GM23338 (cell line): Measurements from ENCODE around the gene CNOT6. TPM values are rescaled to one million over a fixed set of nuclear protein-coding genes. Genes with fewer than 3 reads are reported as not detected.
A peak's percentile ranks its signal among the peaks of the same experiment; 100 is the strongest.

Experiments
- ATAC-seq: fragments of 200-7000 bp; cut with Tn5 transposase; 3 replicates; pipeline ENCODE4 v1.9.1; 2020
- DNase-seq: peaks from one replicate; pipeline ENCODE4 v3.0.0-alpha.2; 2015; ENCODE audit warnings: low spot score
- H2AFZ ChIP-seq: fragments of 200-600 bp; sonication (generic); 2 replicates; pipeline ENCODE4 v1.8.0; 2016; ENCODE audit warnings: antibody characterized with exemption, mild to moderate bottlenecking, moderate library complexity
- H3F3A ChIP-seq: fragments of 200-600 bp; sonication (generic); replicated peaks from 2 replicates; pipeline ENCODE4 v1.8.0; 2017; ENCODE audit warnings: antibody characterized with exemption, mixed run types, low read depth
- H3K27ac ChIP-seq: fragments of 200-600 bp; sonication (generic); 2 replicates; pipeline ENCODE4 v1.6.1; 2016; ENCODE audit warnings: low read depth
- H3K27me3 ChIP-seq: fragments of 200-600 bp; sonication (generic); 2 replicates; pipeline ENCODE4 v1.8.0; 2016; ENCODE audit warnings: mild to moderate bottlenecking, mixed run types, moderate library complexity; ENCODE audit not compliant: insufficient read depth
- H3K36me3 ChIP-seq: fragments of 200-600 bp; sonication (generic); 2 replicates; pipeline ENCODE4 v1.8.0; 2016; ENCODE audit warnings: mild to moderate bottlenecking; ENCODE audit not compliant: insufficient read depth
- H3K4me1 ChIP-seq: fragments of 200-600 bp; sonication (generic); 2 replicates; pipeline ENCODE4 v1.8.0; 2016; ENCODE audit warnings: mild to moderate bottlenecking, moderate library complexity; ENCODE audit not compliant: insufficient read depth
- H3K4me2 ChIP-seq: fragments of 200-600 bp; sonication (generic); 2 replicates; pipeline ENCODE4 v1.7.1; 2017; ENCODE audit warnings: mixed run types
- H3K4me3 ChIP-seq: fragments of 200-600 bp; sonication (generic); 2 replicates; pipeline ENCODE4 v1.6.1; 2016; ENCODE audit warnings: mixed run types
- H3K79me2 ChIP-seq: fragments of 200-600 bp; sonication (generic); replicated peaks from 2 replicates; pipeline ENCODE4 v1.8.0; 2017; ENCODE audit warnings: mild to moderate bottlenecking; ENCODE audit not compliant: insufficient read depth
- H3K9me2 ChIP-seq: fragments of 200-600 bp; sonication (generic); 2 replicates; pipeline ENCODE4 v1.8.0; 2017; ENCODE audit not compliant: insufficient read depth
- H4K20me1 ChIP-seq: fragments of 200-600 bp; sonication (generic); replicated peaks from 2 replicates; pipeline ENCODE4 v1.8.0; 2017; ENCODE audit warnings: mild to moderate bottlenecking; ENCODE audit not compliant: insufficient read depth
- H3K27ac Mint-ChIP-seq: 2 replicates; pipeline ENCODE4 v1.8.0; 2020; ENCODE audit warnings: inconsistent platforms, mild to moderate bottlenecking, moderate library complexity, mixed read lengths
- H3K27me3 Mint-ChIP-seq: 3 replicates; pipeline ENCODE4 v1.8.0; 2022; ENCODE audit warnings: low read depth, mild to moderate bottlenecking, moderate library complexity, mixed read lengths, inconsistent platforms; ENCODE audit not compliant: insufficient read depth, poor library complexity
- H3K36me3 Mint-ChIP-seq: 3 replicates; pipeline ENCODE4 v1.8.0; 2021; ENCODE audit warnings: low read depth, mild to moderate bottlenecking, inconsistent platforms, moderate library complexity, mixed read lengths
- H3K4me1 Mint-ChIP-seq: 3 replicates; pipeline ENCODE4 v1.8.0; 2020; ENCODE audit warnings: mild to moderate bottlenecking, inconsistent platforms, mixed read lengths
- H3K4me3 Mint-ChIP-seq: 3 replicates; pipeline ENCODE4 v1.8.0; 2021; ENCODE audit warnings: moderate library complexity, mild to moderate bottlenecking, inconsistent platforms, mixed read lengths
- H3K9me3 Mint-ChIP-seq: 3 replicates; pipeline ENCODE4 v1.8.0; 2020; ENCODE audit warnings: moderate library complexity, mild to moderate bottlenecking, inconsistent platforms, mixed read lengths
- CREB1 ChIP-seq: fragments of 250-450 bp; sonication (Bioruptor Pico); IDR thresholded peaks from 2 replicates; pipeline ENCODE4 v1.5.0; 2020; ENCODE audit warnings: low read depth, mild to moderate bottlenecking, moderate library complexity
- EZH2 ChIP-seq: fragments of 200-600 bp; sonication (generic); IDR thresholded peaks from one replicate; pipeline ENCODE4 v1.8.0; 2017; ENCODE audit warnings: antibody characterized with exemption, mild to moderate bottlenecking, low read depth; ENCODE audit not compliant: unreplicated experiment
- EZH2phosphoT487 ChIP-seq: fragments of 200-600 bp; sonication (generic); IDR thresholded peaks from one replicate; pipeline ENCODE4 v1.8.1; 2018; ENCODE audit warnings: antibody characterized with exemption; ENCODE audit not compliant: unreplicated experiment
- JUNB ChIP-seq: IDR thresholded peaks from one replicate; pipeline ENCODE4 v1.6.1; 2016; ENCODE audit warnings: antibody characterized with exemption; ENCODE audit not compliant: unreplicated experiment
- NANOG ChIP-seq: IDR thresholded peaks from 2 replicates; pipeline ENCODE4 v1.6.1; 2016; ENCODE audit warnings: antibody characterized with exemption, borderline replicate concordance
- POLR2AphosphoS5 ChIP-seq: IDR thresholded peaks from 2 replicates; pipeline ENCODE4 v1.6.1; 2016; ENCODE audit warnings: antibody characterized with exemption, low read depth
- STAT1 ChIP-seq: IDR thresholded peaks from one replicate; pipeline ENCODE4 v1.6.1; 2016; ENCODE audit warnings: antibody characterized with exemption; ENCODE audit not compliant: unreplicated experiment
- ZNF114 ChIP-seq: fragments of 250-450 bp; sonication (Bioruptor Pico); IDR thresholded peaks from 2 replicates; pipeline ENCODE4 v1.5.0; 2020; ENCODE audit warnings: mild to moderate bottlenecking, moderate library complexity
- ZNF331 ChIP-seq: fragments of 250-450 bp; sonication (Bioruptor Pico); IDR thresholded peaks from 2 replicates; pipeline ENCODE4 v1.5.0; 2020; ENCODE audit warnings: low read depth, mild to moderate bottlenecking, moderate library complexity
- polyA plus RNA-seq: library from polyadenylated mRNA; unstranded; fragments of >200 nt; fragmentation: Nextera tagmentation; extraction: Ambion mirVana; gene quantifications from 2 replicates; pipeline ENCODE4 v1.2.1, GENCODE V29; 2016
- total RNA-seq: library from RNA; depleted of rRNA; stranded (reverse); fragments of >200 nt; shearing (Covaris generic); gene quantifications from 2 replicates; pipeline ENCODE4 v1.2.3, GENCODE V29; 2014
- TF ChIP-seq, protein P1 (sequence below): IDR thresholded peaks from one replicate; pipeline ENCODE4 v1.6.1; 2018; ENCODE audit warnings: antibody characterized with exemption; ENCODE audit not compliant: unreplicated experiment
- TF ChIP-seq, protein P2 (sequence below), 2 experiments: fragments of 200-600 bp in 1 of 2; sonication (generic) in 1 of 2; conservative IDR thresholded peaks; 2 replicates each; pipeline versions ENCODE4 v1.5.1 to v1.6.1; 2016 to 2017; ENCODE audit warnings: antibody characterized with exemption in 2 of 2, low read depth in 2 of 2, mild to moderate bottlenecking in 2 of 2, moderate library complexity in 1 of 2
- TF ChIP-seq, protein P3 (sequence below): fragments of 250-450 bp; sonication (Bioruptor Pico); IDR thresholded peaks from 2 replicates; pipeline ENCODE4 v1.5.0; 2020; ENCODE audit warnings: mild to moderate bottlenecking, moderate library complexity
- TF ChIP-seq, protein P4 (sequence below): IDR thresholded peaks from 2 replicates; pipeline ENCODE4 v1.6.1; 2016; ENCODE audit warnings: antibody characterized with exemption

Gene CNOT6
- total and polyA plus RNA-seq, 2 experiments from 2014 or later, result 14.6 to 38.7 TPM

DNA sequence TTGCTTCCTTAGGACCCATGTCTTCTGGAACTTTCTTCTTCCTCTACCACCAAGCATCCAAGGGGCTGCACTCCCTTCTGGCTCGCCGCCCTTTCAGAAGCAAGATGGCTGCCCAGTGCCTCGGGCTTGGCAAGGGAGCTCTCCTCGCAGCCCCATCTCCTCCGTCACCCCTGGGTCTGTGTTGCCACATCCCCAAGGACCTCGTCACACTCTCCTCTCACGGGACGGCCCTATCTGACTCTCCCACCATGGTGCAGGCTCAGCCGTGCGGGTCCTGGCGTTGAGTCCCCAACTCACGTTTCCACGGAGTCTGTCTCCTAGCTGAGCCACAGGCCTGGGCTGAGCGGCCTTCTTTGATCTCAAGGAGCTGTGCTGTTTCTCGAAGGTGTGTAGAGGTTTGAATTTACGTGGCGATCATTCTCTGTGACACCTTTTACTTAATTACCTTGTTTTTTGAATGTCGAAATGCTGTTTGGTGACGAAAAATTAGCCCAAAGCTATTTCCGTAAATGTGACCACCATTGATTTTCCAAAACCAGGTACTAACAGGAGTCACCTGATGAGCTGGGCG lies 112.1 kb downstream of the CNOT6 start:
- Histone ChIP-seq H3K27me3 (no peaks in the 10 kb centered on the region), H3K4me3 (no peak overlapping the region), H3K9me2 (no peaks in the 10 kb centered on the region), H4K20me1 (no peaks in the 10 kb centered on the region), H3K27ac (no peak overlapping the region), H3K36me3 (no peaks in the 10 kb centered on the region), H2AFZ (no peak overlapping the region), H3F3A (no peaks in the 10 kb centered on the region), H3K79me2 (no peaks in the 10 kb centered on the region), H3K4me1 (no peaks in the 10 kb centered on the region), H3K4me2 (no peak overlapping the region)
- H3K27ac Mint-ChIP-seq, result no peak overlapping the region
- DNase-seq, result no peak
- no peak for TF ChIP-seq ZNF331
- TF ChIP-seq NANOG, result no peak
- TF ChIP-seq, protein P1, sequence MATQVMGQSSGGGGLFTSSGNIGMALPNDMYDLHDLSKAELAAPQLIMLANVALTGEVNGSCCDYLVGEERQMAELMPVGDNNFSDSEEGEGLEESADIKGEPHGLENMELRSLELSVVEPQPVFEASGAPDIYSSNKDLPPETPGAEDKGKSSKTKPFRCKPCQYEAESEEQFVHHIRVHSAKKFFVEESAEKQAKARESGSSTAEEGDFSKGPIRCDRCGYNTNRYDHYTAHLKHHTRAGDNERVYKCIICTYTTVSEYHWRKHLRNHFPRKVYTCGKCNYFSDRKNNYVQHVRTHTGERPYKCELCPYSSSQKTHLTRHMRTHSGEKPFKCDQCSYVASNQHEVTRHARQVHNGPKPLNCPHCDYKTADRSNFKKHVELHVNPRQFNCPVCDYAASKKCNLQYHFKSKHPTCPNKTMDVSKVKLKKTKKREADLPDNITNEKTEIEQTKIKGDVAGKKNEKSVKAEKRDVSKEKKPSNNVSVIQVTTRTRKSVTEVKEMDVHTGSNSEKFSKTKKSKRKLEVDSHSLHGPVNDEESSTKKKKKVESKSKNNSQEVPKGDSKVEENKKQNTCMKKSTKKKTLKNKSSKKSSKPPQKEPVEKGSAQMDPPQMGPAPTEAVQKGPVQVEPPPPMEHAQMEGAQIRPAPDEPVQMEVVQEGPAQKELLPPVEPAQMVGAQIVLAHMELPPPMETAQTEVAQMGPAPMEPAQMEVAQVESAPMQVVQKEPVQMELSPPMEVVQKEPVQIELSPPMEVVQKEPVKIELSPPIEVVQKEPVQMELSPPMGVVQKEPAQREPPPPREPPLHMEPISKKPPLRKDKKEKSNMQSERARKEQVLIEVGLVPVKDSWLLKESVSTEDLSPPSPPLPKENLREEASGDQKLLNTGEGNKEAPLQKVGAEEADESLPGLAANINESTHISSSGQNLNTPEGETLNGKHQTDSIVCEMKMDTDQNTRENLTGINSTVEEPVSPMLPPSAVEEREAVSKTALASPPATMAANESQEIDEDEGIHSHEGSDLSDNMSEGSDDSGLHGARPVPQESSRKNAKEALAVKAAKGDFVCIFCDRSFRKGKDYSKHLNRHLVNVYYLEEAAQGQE, result no peak
- TF ChIP-seq, protein P2, sequence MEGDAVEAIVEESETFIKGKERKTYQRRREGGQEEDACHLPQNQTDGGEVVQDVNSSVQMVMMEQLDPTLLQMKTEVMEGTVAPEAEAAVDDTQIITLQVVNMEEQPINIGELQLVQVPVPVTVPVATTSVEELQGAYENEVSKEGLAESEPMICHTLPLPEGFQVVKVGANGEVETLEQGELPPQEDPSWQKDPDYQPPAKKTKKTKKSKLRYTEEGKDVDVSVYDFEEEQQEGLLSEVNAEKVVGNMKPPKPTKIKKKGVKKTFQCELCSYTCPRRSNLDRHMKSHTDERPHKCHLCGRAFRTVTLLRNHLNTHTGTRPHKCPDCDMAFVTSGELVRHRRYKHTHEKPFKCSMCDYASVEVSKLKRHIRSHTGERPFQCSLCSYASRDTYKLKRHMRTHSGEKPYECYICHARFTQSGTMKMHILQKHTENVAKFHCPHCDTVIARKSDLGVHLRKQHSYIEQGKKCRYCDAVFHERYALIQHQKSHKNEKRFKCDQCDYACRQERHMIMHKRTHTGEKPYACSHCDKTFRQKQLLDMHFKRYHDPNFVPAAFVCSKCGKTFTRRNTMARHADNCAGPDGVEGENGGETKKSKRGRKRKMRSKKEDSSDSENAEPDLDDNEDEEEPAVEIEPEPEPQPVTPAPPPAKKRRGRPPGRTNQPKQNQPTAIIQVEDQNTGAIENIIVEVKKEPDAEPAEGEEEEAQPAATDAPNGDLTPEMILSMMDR (conservative IDR thresholded peaks at IDR 0.05; ENCODE audit: low read depth in 2 of 2), result no peak
- TF ChIP-seq STAT1, result no peak
- TF ChIP-seq EZH2phosphoT487, result no peak
- no peak for TF ChIP-seq CREB1
- TF ChIP-seq EZH2, result no peak
- TF ChIP-seq, protein P3, sequence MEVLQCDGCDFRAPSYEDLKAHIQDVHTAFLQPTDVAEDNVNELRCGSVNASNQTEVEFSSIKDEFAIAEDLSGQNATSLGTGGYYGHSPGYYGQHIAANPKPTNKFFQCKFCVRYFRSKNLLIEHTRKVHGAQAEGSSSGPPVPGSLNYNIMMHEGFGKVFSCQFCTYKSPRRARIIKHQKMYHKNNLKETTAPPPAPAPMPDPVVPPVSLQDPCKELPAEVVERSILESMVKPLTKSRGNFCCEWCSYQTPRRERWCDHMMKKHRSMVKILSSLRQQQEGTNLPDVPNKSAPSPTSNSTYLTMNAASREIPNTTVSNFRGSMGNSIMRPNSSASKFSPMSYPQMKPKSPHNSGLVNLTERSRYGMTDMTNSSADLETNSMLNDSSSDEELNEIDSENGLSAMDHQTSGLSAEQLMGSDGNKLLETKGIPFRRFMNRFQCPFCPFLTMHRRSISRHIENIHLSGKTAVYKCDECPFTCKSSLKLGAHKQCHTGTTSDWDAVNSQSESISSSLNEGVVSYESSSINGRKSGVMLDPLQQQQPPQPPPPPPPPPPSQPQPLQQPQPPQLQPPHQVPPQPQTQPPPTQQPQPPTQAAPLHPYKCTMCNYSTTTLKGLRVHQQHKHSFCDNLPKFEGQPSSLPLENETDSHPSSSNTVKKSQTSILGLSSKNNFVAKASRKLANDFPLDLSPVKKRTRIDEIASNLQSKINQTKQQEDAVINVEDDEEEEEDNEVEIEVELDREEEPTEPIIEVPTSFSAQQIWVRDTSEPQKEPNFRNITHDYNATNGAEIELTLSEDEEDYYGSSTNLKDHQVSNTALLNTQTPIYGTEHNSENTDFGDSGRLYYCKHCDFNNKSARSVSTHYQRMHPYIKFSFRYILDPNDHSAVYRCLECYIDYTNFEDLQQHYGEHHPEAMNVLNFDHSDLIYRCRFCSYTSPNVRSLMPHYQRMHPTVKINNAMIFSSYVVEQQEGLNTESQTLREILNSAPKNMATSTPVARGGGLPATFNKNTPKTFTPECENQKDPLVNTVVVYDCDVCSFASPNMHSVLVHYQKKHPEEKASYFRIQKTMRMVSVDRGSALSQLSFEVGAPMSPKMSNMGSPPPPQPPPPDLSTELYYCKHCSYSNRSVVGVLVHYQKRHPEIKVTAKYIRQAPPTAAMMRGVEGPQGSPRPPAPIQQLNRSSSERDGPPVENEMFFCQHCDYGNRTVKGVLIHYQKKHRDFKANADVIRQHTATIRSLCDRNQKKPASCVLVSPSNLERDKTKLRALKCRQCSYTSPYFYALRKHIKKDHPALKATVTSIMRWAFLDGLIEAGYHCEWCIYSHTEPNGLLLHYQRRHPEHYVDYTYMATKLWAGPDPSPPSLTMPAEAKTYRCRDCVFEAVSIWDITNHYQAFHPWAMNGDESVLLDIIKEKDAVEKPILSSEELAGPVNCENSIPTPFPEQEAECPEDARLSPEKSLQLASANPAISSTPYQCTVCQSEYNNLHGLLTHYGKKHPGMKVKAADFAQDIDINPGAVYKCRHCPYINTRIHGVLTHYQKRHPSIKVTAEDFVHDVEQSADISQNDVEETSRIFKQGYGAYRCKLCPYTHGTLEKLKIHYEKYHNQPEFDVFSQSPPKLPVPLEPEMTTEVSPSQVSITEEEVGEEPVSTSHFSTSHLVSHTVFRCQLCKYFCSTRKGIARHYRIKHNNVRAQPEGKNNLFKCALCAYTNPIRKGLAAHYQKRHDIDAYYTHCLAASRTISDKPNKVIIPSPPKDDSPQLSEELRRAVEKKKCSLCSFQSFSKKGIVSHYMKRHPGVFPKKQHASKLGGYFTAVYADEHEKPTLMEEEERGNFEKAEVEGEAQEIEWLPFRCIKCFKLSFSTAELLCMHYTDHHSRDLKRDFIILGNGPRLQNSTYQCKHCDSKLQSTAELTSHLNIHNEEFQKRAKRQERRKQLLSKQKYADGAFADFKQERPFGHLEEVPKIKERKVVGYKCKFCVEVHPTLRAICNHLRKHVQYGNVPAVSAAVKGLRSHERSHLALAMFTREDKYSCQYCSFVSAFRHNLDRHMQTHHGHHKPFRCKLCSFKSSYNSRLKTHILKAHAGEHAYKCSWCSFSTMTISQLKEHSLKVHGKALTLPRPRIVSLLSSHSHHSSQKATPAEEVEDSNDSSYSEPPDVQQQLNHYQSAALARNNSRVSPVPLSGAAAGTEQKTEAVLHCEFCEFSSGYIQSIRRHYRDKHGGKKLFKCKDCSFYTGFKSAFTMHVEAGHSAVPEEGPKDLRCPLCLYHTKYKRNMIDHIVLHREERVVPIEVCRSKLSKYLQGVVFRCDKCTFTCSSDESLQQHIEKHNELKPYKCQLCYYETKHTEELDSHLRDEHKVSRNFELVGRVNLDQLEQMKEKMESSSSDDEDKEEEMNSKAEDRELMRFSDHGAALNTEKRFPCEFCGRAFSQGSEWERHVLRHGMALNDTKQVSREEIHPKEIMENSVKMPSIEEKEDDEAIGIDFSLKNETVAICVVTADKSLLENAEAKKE, result no peak
- TF ChIP-seq, protein P4, sequence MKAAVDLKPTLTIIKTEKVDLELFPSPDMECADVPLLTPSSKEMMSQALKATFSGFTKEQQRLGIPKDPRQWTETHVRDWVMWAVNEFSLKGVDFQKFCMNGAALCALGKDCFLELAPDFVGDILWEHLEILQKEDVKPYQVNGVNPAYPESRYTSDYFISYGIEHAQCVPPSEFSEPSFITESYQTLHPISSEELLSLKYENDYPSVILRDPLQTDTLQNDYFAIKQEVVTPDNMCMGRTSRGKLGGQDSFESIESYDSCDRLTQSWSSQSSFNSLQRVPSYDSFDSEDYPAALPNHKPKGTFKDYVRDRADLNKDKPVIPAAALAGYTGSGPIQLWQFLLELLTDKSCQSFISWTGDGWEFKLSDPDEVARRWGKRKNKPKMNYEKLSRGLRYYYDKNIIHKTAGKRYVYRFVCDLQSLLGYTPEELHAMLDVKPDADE, result no peak
- no peak for TF ChIP-seq ZNF114
- TF ChIP-seq JUNB, result no peak
- TF ChIP-seq POLR2AphosphoS5, result no peak
- H3K36me3 Mint-ChIP-seq, result no peaks in the 10 kb centered on the region
- peaks cover 7% of the 10 kb centered on the region; the same call in 1 of the 3 replicates for H3K4me1 Mint-ChIP-seq
- no peaks in the 10 kb centered on the region for H3K9me3 Mint-ChIP-seq
- peaks cover 14% of the 10 kb centered on the region for H3K27me3 Mint-ChIP-seq
- peak; percentile 17 for ATAC-seq
- no peak overlapping the region for H3K4me3 Mint-ChIP-seq
